HG03575 (cell line): ENCODE data around the gene TBX15.

Experiments
- ATAC-seq: cut with Tn5 transposase; IDR thresholded peaks from one replicate; pipeline ENCODE4 v1.9.1; 2021; ENCODE audit not compliant: unreplicated experiment, insufficient number of reproducible peaks, low FRiP score; ENCODE audit errors: extremely low read depth

The TBX15 gene

DNA sequence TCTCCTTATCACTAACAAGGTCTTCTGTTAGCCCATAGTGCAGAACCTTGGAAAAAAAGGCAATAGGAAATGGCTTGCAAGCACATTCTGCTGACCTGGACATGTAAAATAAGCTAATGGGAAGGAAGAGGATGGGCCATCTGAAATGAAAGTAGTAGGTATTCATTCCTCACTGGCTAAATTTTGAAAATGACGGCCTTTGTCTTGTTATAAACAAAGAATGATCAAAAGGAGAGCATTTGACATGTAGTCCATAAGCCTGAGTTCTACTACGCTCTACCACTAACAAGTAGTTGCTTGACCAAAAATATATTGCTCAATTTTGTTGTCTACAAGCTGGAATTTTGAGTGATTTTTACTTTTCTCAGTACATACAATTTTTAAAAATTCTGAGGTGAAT is 75.6 kb downstream of the TBX15 start:
- no peak for ATAC-seq

DNA sequence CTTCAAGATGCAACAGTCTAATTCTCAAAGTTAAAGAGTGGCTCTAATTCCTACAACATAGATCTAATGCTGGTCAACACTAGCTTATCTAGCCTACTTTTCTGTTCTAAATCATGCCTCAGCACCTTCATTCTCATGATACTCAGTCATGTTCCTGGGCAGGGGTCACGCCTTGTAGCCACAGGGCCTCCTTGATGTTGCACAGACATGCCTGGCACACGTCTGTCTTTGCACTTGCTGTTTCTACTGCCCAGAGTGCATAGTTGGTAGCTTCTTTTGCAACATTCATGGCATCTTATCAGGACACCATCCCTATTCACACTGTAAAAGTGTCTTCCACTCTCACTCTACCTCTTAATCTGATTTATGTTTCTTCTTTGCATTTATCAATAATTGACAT is 76.6 kb downstream of the TBX15 start:
- ATAC-seq: no peak

DNA sequence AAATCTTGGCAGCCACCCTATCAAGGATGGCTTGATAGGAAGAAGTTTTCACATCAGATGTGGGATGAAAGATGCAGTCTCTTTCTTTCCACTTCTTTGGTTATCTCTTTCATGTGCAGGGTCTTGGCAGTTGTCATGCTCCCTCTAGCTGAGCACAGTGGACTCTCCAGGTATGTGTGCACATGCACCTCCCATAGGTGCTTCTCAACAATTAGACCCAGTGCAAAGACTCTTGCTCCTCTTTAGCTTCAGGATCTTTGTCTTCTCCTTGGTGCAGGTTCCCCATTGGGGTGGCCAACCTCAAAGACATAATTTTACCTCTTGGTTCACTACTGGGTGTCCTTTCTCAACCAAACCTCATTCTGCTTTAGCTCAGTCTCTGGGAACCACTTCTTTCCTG is 80.7 kb downstream of the TBX15 start:
- no peak for ATAC-seq

DNA sequence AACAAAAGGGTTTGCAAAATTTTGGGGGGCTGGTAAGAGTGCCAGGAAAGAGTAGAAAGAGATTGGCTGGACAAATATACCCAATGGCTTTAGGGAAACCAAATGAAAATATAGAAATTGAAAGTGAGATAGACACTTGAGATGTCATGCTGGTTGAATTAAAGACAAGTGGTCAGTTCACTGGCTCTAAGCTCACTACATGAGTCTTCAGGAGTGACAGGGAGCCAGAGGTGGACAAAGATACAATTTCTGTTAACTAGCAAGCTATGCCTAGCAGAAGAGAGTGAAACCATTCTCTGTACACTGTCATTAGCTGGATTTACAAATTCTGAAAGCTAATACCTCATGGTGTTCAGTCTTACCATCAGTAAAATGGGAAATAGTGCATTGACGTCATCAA is 82.5 kb downstream of the TBX15 start:
- no peak for ATAC-seq

DNA sequence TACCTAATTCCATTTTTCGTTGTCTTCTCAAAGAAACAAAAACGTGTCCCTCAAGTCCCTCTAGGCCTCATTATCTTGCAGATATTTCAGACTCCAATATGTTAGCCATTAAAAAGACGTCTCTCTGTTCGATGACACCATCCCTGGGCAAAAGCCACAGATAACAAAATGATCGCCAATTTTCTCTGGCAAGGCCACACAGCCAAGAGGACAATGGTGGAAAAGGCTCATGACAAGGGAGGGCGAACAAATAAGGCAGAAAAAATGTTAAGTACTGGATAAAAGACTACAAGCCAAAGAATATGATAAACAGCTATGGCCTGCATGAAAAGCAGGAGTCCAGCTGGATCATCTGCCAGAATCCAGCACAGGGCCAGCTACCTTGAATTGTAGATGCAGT is 82.9 kb downstream of the TBX15 start:
- ATAC-seq: no peak

DNA sequence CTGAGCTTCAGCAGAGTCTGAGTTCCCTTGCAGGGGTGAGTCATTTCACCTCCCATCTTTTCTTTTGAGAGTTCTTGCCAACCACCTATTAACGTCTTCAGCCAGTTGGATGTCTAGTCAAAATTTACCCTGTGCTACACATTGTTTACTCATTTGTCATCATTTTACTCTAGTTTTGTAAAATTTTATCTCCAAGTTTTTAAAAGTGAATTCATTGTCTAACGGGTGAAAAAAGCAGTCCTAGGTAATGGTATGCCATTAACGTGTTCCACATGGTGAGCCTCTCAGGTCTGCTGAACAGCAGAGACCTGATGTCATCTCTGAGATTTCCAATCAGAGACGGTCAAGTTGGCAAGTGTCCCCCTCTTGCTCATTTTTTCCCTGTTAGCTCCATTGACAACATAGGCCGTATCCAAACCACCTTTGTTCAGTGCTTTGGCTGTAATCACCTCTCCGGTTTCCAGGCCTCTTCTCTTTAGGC is 85.4 kb downstream of the TBX15 start:
- no peak for ATAC-seq

DNA sequence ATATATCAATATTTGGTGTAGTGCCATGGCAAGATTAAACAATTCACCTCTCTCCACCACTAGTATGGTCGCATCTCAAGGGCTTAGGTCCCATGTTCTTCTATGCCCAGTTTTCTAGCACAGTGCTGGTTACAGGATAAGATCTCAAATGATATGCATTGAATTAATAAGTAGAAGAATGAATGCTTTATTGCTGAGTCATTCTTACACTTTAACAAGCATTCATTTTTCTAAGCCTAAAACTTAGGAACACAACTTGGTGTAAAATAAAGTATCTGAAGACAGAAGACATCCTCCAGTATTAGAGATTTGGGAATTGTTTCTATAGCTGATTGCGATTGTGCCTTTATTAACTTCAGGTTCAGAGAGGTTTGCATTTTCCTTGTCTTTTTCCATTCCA is 85.8 kb downstream of the TBX15 start:
- ATAC-seq: no peak

DNA sequence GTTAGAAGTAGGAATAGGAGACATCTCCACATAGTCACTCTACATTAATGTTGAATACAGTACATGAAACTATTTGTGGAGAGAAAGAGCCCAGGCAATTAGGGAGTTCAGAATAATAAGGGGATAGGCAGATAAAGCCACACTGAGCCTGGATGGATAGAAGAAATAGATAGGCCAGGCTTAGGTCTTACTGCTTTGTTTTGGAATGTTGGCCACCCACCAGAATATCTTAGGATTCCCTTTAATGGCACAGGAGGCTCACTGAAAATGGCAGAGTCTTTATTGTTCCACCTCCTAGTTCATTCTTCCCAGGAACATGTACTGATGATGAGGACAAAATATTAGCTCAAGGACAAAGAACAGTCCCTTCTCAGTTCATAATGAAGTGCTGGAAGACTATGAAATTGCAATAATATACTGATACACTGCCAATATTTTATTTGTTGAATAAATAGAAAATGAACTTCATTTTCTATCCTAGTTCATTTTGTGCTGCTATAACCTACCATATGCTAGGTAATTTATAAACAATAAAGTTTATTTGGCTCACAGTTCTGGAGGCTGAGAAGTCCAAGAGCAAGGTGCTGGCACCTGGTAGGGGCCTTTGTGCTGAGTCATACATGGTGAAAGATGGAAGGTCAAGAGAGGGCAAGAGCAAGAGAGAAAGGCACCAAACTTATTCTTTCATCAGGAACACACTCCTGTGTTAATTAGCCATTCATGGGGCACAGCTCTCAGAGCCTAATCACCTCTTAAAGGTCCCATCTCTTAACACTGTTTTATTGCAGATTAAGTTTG is 87.3 kb downstream of the TBX15 start:
- ATAC-seq: no peak

DNA sequence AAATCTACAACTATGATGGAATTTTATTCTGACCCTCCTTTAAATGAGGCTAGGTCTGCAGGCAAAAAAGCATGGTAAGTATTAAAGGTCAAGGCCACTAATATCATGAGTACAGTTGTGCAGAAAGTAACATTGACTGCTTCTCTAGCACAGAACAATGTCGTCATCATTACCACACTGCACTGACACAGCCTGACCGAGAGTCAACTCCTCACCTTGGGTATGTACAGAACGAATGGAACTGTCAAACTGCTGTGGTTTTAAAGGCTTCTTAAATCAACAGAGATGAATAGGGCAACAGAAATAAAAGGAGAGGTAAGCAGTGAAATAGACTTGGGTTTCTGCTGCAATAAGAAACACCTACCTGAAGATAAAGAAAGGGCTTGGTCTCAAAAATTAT is 88.8 kb downstream of the TBX15 start:
- ATAC-seq: no peak

DNA sequence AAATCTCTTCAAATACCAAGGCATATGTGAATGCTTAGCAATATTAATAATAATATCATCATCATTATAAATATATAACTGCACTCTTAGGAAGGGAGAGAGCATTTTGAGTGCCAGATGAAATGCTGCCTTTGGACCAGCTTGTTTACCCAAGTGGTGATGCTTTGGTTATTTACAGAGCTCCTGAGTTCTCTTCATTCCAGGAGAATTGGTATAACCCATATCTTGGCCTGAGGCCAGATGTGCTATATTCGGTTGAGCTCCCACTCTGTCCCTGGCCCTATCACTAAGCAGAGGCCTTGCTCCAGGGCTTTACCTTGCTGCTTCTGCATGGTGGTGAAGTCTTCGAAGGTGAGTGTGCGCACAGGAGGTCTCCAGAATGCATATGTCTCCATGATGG is 89.4 kb downstream of the TBX15 start:
- ATAC-seq: no peak

DNA sequence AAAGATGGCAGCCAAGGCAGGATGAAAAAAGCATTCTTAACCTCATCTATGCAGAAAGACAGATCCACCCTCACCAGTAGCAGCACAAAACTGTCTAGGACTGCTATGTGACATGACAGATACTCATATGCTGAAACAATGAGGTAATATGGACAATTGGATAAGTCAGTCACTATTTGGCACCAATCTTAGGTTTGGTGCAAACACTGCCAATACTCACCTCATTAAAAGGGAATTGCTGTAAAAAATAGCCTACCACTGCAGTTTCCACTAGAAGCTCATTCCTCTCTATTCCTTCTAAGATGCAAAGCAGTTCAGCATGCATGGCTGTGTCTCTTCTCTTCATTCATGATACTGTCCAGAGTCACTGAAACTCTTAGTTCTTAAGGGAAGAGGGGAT is 91.7 kb downstream of the TBX15 start:
- no peak for ATAC-seq

DNA sequence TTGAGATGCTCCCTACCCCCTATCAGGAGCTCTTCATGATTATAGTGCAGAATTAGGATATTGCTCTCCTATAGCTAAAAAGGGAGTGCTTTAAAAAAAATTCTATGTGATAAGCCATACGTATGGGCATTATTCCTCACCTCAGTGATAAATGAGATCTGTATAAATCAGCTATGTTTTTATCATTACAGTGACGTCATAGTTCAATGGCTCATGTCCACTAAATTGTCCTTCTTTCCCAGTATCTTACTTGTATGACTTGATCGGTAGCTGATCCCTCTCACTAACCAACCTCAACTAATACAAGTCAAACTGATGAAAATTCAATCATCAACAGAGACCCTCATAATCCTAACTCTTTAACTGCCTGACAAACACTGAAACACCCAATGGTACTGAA is 93.3 kb downstream of the TBX15 start:
- no peak for ATAC-seq

DNA sequence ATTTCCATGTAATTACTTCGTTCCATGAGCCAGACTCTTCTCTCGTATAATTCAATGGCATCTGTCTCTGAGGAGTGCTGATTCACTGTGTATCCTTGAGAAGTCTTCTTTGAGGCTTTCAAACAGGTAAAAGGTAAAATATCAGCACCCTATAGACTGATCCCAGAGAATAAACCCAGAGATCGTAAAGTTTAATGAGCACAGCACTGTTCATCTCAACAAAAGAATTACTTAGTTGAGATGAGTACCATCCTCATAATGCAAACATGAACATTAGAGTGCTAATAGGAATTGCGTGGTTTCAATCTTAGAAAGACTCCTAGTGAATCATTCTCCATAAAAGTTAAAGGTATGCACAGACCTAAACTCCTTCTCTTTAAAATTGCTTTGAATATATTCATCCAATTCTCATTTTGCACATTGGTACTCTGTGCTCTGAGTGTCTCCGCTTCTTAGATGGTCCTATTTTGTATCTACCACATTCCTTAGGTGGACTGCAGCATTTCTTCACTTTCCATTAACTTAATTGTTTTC is 97.2 kb downstream of the TBX15 start:
- no peak for ATAC-seq

DNA sequence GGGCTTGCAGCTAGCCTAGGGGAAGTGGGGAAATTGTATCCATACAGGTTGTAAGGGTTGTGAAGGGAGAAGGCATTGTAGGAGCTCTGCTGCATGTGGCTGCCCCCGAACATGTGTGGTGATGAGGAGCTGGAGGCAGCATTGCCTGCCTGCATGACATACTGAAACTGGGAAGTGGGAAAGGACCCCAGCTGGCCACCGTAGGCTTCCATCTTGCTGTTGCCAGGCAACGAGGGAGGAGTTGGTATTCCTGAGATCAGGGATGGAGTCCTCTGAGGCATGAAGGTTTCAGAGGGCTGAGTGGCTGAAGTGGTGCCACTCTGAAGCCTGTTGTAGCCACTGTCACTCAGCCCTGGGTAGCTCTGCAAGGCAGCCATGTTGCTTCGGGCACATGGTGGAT is 103.2 kb downstream of the TBX15 start:
- ATAC-seq: no peak

DNA sequence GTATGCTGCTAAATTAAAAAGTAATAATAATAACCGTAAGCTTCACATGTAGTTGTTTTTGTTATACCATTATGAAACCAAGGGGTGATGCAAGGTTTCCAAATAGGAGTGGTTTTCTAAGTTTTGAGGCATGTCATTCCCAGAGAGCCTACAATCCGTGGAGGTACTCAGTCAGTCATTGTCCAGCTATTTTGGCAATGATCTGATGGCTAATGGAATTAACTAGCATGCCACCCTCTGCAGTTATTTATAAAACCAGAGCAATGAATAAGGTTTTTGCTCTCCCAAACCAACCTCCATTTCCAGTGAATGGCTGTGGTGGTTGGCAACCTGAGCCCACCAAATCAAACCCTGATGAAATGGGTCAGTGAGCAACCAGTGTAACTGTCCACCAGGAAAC is 106.4 kb downstream of the TBX15 start:
- ATAC-seq: no peak

DNA sequence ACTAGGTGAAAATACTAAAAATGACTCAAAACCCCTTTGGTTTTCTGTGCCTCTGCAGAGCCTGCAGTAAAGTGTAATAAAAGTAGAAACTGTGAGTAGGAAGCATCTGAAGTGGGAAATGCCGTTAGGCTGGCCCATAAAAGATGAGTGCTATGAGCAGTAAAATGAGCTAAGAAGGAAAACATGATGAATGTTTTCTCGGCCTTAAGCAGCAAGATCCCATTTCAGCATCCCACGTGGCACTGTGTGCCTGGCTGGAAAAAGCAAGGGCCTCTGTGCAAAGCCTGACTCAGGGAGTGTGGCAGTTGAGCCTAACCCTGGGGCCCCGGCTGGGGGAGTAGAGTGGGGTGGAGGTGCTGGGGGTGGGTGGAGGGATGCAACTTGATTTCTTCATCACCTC is 109.5 kb downstream of the TBX15 start:
- ATAC-seq: no peak

DNA sequence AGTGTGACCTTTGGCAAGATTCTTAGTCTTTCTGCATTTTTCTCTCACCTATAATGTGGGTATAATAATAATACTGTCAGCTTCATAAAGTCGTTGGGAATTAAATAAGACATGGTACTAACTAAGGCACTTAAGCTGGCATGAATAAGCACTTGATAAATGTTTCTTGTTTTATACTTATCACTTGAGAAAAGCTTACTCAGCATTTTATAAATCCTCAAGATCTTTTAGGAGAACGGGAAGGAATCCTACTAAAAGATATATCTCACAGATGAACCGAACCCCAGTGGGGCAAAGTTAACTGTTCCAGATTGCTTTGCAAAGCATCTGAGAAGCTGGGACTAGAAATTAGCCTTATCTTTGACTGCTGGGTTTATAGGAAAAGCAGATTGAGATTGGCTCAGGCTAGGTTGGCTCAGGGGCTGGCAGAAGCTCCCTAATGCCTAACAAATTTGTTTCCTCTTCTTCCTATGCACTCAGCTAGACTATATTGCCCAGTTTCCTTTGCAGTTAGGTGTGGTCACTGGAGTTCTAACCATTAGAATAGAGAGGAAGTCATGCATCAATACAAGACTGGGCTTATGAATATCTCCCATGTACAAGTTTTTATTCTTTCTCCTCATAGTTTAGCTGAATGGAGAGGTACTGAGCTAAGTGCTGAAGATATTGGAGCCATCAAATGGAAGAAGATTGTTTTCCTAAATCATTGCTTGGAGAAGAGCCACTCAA is 110.3 kb downstream of the TBX15 start:
- no peak for ATAC-seq

DNA sequence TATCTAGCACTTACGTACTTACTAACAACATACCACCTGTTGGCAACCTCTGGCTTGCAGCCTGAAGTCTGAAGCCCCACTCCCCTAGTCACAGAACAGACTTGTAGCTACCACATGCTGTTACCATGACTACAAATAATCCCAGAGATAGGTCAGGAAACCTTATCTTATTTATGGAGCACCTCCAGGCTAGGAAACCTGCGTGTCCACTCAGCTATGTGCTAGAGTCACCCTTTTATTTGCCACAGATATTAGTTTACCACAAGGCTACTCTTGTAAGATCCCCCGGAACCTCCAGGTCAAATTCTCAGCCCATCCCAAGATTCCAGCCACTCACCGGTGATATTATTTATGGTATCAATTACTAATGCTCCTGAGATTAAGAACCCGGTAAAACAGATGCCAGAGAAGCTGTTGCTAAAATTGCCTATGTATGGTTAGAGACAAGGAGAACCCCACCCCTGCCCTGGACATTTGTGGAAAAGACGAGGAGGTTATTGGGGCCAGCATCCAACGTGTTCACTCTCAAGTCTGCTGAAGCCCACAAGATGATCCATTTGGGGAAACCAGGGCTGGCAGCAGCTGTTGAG is 116.5 kb downstream of the TBX15 start:
- no peak for ATAC-seq

DNA sequence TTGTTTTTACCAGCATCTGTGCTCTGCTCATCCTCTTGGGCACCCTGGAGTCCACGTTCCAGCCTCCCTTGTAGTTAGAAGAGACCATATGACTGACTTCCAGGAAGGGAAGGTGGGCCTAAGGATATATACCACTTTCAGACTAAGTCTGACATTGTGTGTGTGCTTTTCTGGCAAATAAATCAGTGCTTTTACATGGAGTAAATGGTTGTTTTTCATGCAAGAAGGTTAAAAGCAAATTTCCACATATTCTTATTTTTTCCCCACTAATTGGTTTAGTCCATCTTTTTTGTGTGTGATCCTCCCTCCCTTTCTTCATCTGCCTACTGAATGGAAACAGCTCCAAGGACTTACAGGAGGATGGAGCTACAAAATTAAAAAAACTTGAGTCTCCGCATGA is 119.8 kb downstream of the TBX15 start:
- ATAC-seq: no peak

DNA sequence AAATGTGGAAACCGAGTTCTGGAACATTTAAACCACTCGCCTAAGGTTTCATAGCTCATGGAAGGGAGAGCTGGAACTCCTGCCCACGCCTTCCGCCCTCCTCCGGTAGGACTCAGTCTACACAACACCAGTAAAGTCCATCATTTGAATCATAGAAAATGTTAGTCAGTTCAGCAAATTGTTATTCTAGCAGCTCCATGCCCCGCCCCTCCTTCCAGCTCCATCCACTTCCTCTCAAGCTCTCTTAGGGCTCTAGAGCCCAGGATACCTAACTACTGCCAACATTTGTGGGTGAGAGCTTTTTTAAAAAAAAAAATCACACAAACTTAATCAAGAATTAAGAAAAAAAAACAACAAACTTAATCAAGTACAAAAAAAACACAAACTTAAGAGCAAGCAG is 121.8 kb downstream of the TBX15 start:
- ATAC-seq: no peak
